NCI-H1694 treated with DMSO at 0.1 percent for 48 hours (cell line): ENCODE data around the gene COX7C.
"Not testable (repeated sequence)": the region's sequence is repeated elsewhere in the genome, so short reads cannot be mapped to it uniquely, and the experiment has no call there.

Experiments used
- DNase-seq: peaks from one replicate; lab custom pipeline; 2025; lab: John Stamatoyannopoulos, UW

Gene COX7C, protein sequence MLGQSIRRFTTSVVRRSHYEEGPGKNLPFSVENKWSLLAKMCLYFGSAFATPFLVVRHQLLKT

DNA sequence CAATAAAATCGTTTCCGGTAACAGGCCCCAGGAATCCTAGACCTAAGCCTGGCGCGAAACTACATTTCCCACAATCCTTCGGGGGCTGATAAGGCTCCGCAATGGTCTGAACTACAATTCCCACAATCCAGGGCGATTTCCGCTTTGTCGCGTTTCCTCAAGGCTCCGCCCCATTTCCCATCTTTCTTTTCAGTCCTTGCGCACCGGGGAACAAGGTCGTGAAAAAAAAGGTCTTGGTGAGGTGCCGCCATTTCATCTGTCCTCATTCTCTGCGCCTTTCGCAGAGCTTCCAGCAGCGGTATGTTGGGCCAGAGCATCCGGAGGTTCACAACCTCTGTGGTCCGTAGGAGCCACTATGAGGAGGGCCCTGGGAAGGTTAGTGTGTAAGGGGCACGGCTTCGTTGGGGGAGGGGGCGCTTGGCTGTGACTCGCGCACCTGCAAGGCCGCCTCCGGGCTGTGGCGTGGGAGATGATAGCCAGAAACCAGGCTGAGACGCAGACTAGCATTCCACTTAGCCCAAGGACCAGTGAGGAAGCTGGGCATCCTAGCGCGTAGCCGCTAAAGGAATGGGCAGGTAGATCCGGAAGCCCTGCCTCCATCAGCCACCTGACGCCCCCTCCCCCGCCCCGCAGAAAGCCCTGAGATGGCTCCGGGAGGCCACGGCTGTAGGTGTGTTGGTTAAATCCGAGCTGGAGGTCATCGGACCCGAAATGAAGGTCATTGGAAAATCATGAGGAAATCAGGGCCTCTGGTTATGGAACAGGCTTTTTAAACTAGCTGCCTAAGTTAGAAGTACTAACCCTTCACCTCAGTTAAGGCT, at the start of gene COX7C:
Gene COX7C (plus strand): TSS at position 186 of the 821 bp plus-strand sequence. CDS start 115 bp downstream, at position 301.
- DNase-seq, result peak; percentile 95

DNA sequence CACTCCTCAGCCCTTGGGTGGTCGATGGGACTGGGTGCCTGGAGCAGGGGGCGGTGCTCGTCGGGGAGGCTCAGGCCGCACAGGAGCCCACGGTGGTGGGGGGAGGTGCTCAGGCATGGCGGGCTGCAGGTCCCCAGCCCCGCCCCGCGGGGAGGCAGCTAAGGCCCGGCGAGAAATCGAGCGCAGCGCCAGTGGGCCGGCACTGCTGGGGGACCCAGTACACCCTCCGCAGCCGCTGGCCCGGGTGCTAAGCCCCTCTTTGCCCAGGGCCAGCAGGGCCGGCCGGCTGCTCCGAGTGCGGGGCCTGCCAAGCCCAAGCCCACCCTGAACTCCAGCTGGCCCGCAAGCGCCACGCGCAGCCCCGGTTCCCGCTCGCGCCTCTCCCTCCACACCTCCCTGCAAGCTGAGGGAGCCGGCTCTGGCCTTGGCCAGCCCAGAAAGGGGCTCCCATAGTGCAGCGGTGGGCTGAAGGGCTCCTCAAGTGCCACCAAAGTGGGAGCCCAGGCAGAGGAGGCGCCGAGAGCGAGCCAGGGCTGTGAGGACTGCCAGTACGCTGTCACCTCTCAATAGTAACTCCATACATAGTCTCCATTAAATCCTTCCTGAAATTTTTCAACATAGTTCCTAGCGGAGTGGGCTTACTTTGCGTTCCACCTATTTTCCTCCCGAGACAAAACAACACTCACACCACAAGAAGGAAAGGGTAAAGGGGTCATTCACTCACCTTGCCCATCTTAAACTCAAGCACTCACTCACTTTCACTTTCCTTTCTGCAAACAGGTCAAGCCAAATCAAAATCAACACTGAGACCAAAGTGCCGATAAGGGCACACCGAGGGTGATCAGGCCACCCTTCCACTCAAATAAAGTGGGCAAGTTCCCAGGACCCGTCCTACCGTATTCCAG, 48.0 kb upstream of the COX7C start:
- DNase-seq, result not testable (repeated sequence)

DNA sequence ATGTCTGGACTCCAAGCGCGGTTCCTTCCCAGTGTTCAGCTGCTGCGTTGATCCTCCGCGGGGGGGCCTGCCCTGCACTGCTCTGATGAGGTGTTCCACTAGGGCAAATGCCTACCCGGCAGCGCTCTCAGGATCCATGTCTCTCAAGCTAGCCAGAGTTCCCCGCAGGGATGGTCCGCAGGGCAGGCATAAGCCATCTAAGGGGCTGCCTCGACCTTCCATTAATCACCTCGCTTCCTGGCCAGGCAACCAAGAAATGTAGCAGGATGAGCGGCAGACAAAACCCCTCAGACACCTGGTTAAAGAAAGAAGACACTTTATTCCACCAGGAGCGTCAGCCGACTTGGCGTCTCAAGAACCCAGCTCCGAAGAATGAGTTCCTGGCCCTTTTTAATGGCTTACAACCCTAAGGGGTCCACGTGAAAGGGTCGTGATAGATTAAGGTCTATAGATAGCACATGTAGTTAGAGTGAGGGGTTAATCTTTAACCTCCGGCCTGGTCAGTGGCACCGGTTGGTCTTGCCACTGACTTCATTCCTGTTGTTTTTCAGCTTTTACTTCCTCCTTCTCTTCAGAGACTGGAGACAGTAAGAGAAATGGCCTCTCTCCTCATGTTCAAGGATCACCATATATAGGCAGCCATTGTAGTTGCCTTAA, 47.2 kb upstream of the COX7C start:
- DNase-seq, result no peak

DNA sequence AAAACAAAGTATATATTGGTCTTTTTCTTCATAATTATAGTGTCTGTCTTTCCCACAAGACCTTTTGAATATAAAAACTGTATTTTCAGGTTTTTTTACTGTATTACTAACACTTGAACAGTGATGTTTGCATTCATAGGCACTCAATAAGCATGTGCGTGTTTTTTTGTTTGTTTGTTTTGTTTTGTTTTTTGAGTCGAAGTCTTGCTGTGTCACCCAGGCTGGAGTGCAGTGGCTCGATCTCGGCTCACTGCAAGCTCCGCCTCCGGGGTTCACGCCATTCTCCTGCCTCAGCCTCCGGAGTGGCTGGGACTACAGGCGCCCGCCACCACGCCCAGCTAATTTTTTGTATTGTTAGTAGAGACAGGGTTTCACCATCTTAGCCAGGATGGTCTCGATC, 46.6 kb upstream of the COX7C start:
- not testable (repeated sequence) for DNase-seq

DNA sequence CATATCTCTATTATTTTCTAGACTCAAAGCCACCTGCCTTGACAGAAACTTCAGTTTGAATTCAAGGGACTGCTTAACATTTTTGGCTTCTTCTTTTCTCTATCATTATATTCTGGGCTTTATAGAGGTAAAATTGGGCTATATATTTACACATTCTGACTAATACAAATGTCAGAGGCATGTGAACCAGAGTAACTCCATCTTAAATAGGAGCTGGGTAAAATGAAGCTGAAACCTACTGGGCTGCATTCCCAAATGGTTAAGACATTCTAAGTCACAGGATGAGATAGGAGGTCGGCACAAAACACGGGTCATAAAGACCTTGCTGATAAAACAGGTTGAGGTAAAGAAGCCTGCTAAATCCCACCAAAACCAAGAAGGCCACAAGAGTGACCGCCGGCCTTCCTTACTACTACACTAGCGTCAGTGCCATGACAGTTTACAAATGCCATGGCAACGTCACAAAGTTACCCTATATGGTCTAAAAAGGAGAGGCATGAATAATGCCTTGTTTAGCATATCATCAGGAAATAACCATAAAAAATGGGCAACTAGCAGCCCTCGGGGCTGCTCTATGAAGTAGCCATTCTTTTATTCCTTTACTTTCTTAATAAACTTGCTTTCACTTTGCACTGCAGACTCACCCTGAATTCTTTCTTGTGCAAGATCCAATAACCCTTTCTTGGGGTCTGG, 44.8 kb upstream of the COX7C start:
- DNase-seq, result no peak

DNA sequence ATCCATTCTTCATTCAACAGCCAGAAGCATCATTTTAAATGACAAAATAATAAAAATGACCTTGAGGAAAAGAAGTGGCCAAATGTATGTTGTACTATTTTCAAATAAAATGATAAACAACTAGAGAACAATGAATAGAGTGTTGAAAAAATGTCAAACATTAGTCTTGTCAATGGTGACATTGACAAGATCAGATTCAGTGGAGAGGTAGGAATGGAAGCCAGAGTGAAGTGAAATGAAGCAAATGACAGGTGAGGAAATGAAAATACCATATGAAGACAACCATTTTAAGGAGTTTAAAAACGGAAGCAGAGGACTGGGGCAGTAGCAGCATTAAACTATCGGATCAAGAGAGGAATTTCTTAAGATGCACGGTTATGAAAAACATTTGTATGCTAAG, 38.2 kb upstream of the COX7C start:
- DNase-seq, result no peak

DNA sequence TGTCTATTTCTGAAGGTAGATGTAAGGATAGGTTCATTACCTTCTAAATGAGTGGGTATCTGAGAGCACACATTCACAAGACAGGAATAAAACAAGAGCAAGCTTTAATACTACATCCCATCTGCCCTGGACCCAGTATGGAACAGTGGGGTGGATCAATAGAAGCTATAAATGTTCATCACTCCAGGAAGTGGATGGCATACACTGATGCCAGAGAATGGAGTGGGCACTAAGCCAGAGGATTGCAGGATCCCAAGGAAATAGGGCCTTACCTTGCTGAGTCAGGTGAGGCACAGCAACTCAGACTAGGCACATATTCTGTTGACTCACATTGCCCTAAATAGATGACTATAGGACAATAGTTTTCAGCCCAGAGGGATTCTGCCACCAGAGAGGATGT, 21.3 kb upstream of the COX7C start:
- DNase-seq, result no peak

DNA sequence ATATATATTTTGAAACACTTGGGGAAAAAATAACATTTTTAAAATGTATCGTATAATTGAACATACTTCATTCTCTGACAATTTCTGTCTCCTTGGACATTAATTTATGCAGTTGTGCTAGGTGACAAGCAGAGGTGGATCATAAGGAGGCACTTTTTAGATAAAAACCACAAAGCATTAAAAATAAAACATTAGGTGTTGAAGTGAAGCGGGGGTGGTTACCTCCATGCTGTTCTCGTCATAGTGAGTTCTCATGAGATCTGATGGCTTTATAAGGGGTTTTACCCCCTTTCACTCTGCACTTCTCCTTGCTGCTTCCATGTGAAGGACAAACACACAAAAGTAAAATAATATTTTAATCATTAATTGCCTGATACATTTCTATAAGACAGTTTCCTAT, 11.9 kb upstream of the COX7C start:
- DNase-seq, result no peak

DNA sequence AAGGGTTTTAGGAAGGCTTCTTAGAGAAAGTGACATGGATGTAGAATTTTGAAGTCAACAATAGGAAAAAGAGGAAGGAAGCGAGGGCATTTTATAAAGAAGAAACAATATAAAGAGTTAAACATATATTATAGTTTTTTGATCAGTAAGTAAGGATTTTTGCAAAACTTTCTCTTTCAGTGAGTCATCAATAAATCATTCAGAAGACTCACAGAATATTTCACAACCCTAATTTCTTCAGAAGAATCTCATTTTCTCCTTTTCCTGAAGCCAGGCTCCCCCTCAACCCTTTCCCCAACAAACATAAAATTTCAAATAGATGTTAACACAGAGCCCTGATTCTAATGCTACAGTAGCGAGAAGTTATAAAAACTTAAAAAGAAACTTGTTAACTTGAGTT, 4.3 kb upstream of the COX7C start:
- no peak for DNase-seq

DNA sequence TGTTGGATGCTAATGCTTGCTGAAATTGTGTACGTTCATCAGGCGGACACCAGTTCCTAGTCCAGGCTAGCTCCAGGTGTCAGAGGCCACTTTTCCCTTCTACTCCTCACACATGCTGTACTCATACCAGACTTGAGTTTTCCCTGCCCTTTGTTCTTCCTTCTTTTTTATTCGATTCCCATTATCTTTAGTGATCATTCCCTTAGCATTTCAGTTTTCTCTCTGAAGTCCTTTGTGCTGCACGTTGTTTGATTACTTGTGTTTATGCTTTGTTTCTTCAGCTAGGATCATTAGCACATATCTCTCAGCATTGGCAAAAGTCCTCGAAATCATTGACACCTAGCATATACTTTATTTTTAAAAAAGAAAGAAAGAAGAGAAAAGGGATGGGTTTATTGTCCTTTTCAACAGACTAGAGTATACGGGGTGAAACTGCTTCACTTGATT, 409 bp upstream of the COX7C start:
- DNase-seq, result no peak

DNA sequence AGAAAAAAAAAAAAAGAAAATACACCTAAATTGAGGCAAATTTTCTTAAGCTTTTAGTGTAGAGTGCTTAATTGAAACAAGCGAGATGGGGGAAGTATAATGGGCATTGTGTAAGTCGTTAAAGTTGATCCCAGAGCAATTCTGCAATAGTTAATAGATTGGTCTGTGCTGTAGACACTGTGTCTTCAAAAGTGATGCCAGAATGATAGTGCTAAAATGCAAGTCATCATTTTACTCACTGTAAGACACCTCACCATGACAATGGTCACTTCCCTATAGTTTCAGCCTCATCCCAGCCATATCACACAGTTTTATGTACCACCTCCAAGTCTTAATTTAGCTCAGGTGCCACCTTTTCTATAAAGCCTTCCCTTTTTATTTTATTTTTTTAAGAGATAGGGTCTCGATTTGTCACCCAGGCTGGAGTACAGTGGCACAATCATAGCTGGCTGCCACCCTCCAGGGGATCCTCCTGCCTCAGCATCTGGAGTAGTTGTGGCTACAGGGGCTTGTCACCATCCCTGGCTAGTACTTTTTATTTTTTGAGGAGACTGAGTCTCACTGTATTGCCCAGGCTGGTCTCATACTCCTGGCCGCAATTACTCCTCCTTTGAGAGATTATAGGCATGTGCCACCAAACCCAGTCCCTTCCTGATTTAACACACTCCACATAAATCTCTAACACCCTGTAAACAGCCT, 6.2 kb downstream of the COX7C start:
- no peak for DNase-seq

DNA sequence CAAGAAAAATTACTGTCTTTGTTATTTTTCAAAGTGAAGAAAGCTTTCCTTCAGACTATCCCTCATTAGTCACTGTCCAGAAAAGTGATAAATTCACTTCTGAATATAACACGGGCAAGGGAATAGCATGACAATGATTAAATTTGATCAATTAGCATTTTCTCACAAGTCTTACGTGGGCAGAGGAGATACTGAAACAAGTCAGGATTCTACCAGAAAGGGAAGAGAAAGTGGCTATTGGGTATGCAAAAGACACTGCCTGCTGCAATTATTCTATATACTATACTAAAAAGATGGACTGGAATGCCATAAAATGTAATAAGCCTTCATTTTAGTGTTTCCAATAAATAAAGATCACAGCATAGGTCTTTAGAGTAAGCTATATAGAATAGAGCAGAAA, 7.4 kb downstream of the COX7C start:
- DNase-seq, result no peak

DNA sequence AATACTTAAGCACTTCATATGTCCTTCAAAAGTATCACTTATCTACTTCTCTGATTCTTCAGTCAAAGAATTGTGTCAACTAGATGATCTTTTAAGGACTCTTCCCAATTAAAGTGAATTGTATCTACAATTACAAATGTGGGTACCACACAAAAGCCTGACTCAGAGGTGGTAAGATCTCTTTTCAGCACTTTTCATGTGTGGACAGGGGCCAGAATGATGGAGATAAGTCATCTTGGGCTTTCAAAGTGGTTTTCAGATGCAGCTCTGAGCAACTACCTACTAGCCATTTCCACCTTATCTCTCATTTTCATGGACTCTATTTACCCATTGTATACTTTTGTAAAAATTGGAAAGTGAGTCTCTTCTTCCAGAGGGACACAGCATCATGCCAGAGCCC, 8.4 kb downstream of the COX7C start:
- no peak for DNase-seq

DNA sequence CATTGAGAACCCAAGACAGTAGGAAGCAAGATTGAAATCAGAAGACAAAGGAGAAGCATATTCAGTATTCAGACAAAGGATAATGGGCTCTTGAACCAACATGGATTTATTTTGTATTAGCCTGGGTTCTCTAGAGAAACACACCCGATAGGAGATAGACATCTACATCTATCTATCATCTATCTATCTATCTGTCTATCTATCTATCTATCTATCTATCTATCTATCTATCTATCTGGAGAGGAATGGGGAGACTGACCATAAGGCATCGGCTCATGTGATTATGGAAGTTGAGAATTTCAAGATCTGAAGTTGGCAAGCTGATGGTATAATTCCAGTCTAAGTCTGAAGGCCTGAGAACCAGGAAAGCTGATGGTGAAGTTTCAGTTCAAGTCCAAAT, 13.4 kb downstream of the COX7C start:
- DNase-seq, result no peak

DNA sequence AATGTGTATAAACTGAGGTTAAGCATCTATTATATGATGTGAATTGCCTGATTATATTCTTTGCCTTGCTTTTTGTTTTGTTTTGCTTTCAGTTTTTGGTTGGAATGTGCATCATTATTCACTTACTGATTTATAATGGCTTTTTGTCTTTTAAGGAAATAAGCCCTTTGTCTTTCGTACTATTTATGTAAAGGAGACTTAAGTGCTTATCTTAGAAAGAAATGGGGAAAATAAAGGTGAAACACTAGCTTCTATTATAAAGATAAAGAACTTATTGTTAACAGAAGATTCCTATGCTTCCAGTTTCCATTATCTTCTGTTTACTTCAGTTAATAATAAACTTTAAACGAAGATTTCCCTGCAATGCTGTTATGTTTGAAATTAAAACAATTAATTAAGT, 23.3 kb downstream of the COX7C start:
- DNase-seq, result no peak

DNA sequence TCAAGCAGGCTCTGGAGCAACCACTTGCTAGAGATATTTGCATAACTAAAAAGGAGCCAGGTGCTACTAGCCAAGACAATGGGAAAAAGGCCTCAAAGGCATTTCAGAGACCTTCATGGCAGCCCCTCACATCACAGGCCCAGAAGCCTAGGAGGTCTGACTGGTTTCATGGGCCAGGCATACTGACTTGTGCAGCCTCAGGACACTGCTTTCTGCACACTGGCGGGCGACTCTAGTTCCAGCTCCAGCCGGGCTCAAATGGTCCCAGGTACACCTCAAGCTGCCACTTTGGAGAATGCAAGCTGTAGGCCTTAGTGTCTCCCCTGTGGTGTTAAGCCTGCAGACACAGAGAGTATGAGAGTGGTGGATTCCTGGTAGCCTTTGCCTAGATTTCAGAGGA, 27.1 kb downstream of the COX7C start:
- DNase-seq, result no peak

DNA sequence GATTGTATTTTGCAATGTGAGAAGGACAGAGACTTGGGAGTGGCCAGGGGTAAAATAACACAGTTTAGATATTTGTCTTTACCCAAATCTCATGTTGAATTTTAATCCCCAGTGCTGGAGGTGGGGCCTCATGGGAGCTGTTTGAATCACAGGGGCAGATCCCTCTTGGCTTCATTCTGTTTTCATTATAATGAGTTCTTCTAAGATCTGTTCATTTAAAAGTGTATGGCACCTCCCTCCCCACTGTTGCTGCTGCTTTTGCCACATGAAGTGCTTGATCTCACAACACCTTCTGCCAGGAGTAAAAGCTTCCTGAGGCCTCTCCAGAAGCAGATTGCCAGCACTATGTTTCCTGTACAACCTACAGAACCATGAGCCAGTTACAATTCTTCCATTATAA, 28.1 kb downstream of the COX7C start:
- no peak for DNase-seq

DNA sequence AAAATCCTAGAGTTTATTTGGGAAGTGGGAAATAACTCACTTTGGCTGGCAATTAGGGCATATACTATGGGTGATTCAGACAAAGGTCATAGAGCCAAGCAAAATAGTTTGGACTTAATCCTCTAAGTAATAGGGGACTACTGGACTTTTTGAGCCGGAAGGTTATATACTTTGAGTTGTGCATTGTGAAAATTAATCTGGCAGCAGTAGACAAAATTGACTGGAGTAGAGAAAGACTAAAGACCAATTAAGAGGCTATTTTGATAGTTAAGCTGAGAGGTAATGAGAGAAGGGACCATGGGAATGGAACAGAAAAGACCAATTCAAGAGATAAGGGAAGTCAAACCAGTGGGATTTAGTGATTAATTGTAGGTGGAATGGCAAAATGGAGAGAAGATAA, 28.9 kb downstream of the COX7C start:
- no peak for DNase-seq

DNA sequence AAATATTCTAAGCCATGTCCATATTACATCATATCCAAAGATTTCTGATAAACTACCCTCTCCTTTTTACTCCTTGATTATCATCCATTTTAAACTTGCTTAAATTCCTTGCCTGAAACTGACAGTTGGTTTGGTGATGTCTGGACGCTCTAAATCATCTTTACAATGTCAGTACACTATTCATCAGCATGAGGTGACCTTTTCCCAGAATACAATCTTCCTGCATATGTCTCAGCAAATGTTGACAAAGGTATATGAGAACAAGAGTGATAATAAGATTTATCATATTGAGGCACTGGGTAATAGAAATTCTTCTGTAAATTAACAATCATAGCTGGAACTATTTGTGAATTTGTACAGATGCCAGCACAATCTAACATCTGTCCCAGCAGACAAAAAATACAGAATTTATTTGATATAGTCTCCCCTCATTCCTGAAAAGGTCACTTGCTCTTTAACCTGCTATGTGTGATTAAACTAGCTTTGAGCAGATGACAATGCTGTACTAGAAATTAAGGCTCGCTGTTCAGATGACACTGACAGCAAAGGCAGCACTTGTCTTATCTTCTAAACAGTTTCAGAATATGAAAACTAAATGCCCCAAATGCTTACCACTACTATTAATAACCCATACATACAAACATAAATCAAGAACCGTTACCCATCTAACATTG, 32.2 kb downstream of the COX7C start:
- no peak for DNase-seq

DNA sequence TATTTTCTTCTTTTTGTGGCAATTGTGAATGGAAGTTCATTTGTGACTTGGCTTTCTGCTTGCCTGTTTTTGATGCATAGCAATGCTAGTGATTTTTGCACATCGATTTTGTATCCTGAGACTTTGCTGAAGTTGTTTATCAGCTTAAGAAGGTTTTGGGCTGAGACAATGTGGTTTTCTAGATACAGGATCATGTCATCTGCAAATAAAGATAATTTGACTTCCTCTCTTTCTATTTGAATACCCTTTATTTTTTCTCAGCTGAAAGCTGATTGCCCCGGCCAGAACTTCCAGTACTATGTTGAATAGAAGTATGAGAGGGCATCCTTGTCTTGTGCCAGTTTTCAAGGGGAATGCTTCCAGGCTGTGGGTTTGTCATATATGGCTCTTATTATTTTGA, 43.0 kb downstream of the COX7C start:
- DNase-seq, result not testable (repeated sequence)

DNA sequence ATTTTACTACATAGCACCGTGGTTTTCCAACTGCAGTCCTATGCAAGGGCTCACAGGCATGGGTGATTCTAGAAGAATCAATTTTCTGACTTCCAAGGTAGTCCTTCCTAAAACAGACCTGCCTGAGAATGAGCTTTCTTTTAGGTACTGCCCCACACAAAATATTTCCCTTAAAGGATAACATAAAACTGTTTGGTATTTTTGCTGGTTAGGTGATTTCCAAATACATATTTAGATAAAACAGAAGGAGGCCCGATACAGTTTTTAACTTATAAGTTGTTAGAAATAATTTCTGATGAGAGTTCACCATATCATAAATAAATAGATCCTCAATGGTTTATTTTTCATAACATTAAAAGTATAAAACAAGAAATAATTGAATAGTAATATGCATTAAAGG, 46.4 kb downstream of the COX7C start:
- DNase-seq, result no peak
